ENCODE data around the gene CCR3.
A peak's percentile ranks its signal among the peaks of the same experiment; 100 is the strongest.

CCR3 gene

GRCh38 chr3:46297658-46298423, 55.6 kb downstream of the CCR3 start:
- no peak for DNase-seq (ENCODE audit: low read depth in 1 of 2, low spot score in 1 of 2)

GRCh38 chr3:46298871-46299607, 56.8 kb downstream of the CCR3 start:
- DNase-seq (ENCODE audit: low read depth in 1 of 2, low spot score in 1 of 2): peak in 1 of 2 donors; percentile 37

- no peak for DNase-seq (ENCODE audit: low read depth in 1 of 2, low spot score in 1 of 2)
These were observed 57.6 kb downstream of the CCR3 start for GRCh38 chr3:46299608-46300460.

- DNase-seq (ENCODE audit: low read depth in 1 of 2, low spot score in 1 of 2): no peak
These were observed 58.2 kb downstream of the CCR3 start for GRCh38 chr3:46300461-46300789.

GRCh38 chr3:46301122-46301835, 59.0 kb downstream of the CCR3 start:
- no peak for DNase-seq (ENCODE audit: low read depth in 1 of 2, low spot score in 1 of 2)

GRCh38 chr3:46303240-46303639, 61.0 kb downstream of the CCR3 start:
- no peak for DNase-seq (ENCODE audit: low read depth in 1 of 2, low spot score in 1 of 2)

- no peak for DNase-seq (ENCODE audit: low read depth in 1 of 2, low spot score in 1 of 2)
These were observed 62.5 kb downstream of the CCR3 start for GRCh38 chr3:46304739-46305138.

GRCh38 chr3:46312991-46313390, 70.7 kb downstream of the CCR3 start:
- DNase-seq (ENCODE audit: low read depth in 1 of 2, low spot score in 1 of 2): no peak

GRCh38 chr3:46314517-46314916, 72.3 kb downstream of the CCR3 start:
- no peak for DNase-seq (ENCODE audit: low read depth in 1 of 2, low spot score in 1 of 2)

- no peak for DNase-seq (ENCODE audit: low read depth in 1 of 2, low spot score in 1 of 2)
These were observed 73.9 kb downstream of the CCR3 start for GRCh38 chr3:46316206-46316605.

Data from activated CD4-positive, alpha-beta T cell treated with anti-CD3 and anti-CD28 coated beads, Interleukin-2, amount 50 U/mL, for 24 hours (primary cell).